T-helper 22 cell (primary cell): ENCODE measurements around the gene CARM1.
"Not testable (repeated sequence)": the region's sequence is repeated elsewhere in the genome, so short reads cannot be mapped to it uniquely, and the experiment has no call there.

ENCODE experiments used
- DNase-seq: peaks from one replicate; pipeline ENCODE4 v3.0.0-alpha.2; 2020; ENCODE audit warnings: low read depth

The CARM1 gene

GRCh38 chr19:10870955-10871603 lies at the start of gene CARM1:
Gene CARM1 (plus strand): TSS chr19:10871553. CDS start chr19:10871703, 150 bp downstream.
- peak; percentile 98 for DNase-seq

- no peak for DNase-seq
These were observed 47.7 kb upstream of the CARM1 start for GRCh38 chr19:10823690-10824089.

- no peak for DNase-seq
These were observed 45.1 kb upstream of the CARM1 start for GRCh38 chr19:10826231-10826630.

DNA sequence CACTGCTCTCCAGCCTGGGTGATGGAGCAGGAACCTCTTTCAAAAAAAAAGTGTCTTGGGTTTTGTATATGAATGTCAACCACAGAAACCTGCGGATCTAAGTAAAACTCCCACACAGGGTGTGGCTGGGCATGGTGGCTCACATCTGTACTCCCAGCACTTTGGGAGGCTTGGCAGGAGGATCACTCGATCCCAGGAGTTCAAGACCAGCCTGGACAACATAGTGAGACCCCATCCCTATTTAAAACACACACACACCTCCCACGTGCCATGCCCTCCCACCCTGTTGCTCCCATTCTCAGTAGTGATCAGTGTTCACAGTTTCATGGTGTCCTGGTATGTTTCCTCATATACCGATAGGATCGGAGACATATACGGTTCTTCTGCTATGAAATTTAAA lies 44.5 kb upstream of the CARM1 start:
- DNase-seq = no peak

DNA sequence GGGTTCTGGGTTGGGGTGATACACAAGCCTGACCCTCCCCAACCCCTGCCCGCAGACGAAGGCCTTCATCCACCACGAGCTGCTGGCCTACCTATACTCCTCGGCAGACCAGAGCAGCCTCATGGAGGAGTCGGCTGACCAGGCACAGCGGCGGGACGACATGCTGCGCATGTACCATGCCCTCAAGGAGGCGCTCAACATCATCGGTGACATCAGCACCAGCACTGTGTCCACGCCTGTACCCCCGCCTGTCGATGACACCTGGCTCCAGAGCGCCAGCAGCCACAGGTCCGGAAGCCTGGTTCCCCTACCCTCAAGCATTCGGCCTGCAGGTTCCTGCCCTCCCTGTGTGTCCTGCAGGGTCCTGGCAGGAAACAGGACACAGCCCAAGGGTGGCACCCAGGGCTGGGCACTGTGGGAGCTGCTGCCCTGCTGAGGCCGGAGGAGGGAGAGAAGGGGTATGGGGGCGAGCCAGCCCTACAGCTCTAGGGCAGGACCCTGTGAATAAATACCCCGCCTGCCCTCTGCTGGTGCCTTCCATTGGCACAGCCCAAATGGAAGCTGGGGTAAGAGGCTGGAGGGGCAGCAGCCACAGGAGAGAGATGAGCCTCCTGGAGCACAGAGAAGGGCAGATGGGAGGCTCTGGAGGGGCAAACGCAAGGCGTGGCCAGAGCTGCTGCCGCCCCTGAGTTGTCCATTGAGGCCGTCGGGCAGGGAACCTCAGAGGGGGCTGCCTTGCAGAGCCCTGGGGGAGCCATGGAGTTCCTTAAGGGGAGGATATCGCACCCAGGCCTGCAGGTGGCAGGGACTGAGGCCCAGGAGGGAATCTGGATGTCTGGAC lies 42.2 kb upstream of the CARM1 start:
- no peak for DNase-seq

GRCh38 chr19:10829967-10830366 lies 41.4 kb upstream of the CARM1 start:
- no peak for DNase-seq

DNA sequence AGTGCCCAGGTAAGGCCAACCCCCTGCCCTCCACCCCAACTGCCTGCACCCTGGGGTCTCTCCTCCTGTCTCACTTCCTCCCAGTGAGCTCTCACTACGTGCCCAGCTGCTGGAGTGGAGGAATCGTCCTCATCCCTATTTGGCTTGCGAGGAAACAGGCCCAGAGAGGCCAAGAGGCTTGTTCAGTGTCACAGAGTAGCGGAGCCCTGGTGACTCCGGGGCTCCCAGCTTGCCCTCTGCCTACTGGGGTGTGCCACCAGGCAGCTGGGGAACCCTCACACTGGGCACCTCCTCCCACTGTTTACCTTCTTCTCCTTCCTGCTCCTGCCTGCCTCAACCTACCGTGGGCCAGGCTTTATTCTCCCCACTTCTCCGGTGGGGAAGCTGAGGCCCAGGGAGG lies 41.0 kb upstream of the CARM1 start:
- DNase-seq = no peak

DNA sequence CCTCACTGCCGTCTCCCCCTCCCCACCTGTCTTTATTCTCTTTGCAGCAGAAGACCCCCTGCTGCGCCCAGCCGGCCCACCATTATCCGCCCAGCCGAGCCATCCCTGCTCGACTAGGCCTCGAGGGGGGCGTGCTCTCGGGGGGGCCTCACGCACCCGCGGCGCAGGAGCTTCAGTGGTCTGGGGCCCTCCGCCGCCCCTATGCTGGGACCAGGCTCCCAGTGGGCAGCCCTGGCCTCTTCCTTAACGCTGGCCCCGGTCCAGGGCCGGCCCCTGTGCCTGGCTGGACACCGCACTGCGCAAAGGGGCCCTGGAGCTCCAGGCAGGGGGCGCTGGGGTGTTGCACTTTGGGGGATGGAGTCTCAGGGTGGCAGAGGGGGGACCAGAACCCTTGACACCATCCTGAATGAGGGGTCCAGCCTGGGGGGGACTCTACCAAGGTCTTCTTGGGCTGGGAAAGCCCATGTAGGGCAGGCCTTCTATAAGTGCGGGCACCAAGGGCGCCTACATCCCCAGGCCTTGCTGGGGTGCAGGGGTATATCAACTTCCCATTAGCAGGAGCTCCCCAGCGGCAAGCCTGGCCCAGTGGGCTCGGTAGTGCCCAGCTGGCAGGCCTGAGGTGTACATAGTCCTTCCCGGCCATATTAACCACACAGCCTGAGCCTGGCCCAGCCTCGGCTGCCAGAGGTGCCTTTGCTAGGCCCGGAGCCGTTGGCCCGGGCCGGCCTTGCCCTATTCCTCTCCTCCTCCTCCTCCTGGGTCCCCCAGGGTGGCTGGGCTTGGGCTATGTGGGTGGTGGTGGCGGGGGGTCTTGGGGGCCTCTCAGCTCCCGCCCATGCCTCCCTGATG lies 40.2 kb upstream of the CARM1 start:
- no peak for DNase-seq

DNA sequence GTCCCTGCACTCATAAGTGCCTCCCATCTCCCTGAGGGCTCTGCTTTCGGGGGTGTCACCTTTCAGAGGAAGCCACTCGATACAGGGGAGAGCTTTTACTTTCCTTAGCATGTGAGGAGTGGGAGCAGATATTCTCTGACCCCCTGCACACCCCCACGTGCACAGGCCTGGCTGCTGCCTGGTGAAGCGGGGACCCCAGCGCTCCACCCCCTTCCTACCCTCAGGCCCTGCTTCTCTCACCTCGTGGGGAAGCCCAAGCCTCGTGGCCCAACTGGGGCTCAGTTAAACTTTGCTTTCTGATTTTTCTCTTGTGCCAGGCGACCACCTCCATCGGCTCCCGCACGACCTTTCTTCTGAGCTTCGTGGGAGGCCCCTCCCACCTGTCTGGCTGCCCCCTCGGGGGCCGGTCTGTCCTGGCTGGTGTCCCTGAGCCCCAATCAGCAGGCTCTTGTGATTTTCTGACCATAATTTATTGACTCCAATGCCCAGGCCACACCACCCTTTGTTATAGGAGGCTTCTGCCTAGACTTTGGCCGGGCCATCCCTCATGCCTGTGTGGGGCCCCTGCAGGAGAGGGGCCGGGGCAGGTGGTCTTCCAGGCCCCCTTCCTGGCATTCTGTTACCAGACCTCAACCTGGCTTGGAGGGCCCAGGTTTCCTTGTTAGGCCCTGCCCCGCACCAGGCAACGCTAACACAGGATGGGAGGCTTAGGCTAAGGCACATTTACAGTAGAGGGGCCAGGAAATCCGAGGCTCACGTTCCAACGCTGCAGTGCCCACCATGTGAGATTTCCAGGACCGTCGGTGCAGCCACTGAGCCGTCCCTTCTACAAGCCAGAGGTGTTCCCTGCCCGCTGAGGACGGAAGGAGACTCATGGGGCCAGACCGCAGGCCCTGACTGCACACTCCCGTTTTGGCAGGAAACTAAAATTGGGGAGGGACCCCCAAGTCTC lies 39.1 kb upstream of the CARM1 start:
- DNase-seq = no peak

DNA sequence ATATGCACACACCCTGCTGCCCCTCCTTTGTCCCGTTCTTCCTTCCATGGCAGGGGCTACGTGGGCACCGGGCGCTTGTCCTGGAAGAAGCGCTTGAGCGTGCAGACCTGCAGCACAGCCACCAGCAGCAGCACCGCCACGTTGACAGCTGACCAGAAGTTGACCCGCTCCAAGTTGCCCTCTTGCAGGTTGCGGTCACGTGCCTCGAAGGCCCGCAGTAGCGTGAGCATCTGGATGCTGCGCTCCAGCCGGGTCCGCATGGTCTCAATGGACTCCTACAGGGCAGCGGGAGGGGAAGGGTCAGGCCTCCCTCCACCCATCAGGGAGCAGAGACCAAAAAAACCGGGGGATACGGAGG lies 38.4 kb upstream of the CARM1 start:
- no peak for DNase-seq

DNA sequence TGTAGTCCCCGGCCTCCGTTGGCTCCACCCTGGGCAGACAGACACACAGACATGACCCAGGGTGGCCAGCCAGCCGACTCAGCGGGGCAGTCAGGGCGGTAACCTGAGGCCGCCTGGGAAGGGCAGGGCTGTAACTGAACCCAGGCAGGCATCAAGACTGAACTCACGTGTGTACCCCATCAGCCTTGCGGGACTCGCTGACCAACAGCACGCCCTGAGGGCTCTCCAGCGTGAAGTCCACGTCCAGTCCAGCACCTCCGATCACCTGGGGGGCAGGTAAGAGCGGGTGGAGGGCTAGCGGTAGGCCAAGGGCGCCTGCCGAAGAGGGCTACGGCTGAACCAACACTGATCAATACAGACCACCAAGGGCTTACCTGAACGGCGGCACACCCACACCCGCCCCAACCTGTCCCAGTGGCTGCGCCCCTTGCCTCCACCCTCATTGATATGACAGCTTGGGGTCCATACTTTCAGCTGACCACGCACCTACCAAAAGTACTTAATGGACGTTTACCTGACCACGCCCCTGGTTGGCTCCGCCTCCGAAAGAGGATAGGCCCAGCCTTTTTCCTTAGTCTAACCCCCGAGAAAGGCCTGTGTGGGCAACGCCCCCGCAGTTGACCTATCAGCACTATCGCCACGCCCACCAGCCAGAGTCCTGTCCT lies 36.1 kb upstream of the CARM1 start:
- no peak for DNase-seq

DNA sequence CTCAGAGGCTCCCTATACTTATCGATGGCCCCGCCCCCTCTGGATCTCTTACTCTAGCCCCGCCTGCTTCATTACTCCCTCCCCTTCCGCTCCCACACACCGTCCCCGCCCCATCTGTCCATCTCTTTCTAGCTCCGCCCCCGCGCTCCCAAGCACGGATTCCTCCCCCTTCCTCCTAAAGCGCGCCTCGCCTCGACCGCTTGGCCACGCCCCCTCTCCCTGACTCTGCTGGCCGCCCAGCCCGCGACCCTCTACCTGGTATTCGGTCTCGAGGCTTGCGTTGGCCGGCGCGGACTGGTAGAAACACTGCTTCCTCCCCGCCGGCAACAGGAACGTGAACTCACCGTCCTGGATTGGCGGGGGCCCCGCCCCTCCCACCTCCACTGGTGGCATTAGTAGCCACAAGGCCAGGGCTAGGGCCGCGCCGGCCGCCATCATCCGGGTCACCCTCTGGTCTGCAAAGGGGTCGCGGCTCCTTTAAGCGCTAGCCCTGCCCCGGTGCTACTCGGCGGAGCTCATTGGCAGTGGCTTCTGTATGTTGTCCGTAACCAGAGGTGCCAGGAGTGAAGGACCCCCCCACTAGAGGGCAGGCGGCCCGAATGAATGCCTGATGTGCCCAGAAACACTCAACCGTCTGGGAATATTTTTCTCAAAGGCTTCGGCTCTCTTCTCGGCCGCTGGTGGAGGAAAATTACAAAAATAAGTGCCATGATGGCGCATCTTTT lies 35.4 kb upstream of the CARM1 start, which contains the start of gene TMED1:
Gene TMED1 (minus strand): TSS at position 459 of the 725 bp plus-strand sequence. CDS start 21 bp downstream, at position 438.
- DNase-seq = peak; percentile 94

DNA sequence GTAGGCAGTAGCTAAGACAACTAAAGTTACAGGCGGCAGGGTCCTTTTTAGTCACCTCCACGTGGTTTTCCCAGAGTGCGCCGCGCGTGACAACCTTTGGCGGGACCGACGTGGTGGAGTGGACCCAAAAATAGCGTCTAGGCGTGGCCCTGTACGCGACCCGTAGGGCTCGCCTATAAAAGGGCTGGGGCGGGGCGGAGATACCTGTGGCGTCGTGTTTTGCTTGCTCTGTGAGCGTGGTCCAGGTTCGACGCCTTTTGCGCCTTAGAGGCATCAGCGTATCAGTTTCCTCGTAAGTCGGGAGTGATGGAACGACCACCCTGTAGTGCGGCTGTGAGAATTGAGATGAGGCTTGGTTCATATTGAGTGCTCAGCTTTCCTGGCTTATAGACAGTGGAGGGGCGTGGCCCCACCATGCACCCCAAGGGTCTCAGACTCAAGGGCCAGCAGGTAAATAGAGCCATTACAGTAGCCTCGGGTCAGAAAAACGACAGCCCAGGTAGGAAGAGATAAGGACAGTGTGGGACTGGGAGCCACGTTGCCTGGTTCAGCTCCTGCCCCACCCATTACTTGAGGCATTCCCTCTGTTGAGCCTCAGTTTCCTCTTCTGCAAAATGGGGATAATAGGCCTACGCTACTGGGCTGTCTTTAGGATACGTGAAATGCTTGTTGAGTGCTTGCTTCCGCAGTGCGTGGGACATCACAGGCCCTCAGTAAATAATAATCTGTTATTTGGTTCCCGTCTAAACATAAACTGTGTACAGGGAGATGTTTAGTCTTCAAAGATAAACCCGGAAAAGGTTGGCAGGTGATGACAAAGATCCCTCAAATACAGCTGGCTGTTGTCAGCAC lies 34.6 kb upstream of the CARM1 start:
- peak; percentile 59 for DNase-seq

DNA sequence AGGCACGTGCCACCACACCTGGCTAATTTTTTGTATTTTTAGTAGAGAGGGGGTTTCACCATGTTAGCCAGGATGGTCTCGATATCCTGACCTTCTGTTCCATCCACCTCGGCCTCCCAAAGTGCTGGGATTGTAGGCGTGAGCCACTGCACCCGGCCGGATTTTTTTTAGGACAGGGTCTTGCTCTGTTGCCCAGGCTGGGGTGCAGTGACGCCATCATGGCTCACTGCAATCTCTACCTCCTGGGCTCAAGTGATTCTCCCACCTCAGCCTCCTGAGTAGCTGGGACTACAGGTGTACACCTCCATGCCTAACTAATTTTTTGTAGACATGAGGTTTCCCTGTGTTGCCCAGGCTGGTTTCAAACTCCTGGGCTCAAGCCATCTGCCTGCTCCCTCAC lies 33.7 kb upstream of the CARM1 start:
- not testable (repeated sequence) for DNase-seq

GRCh38 chr19:10838377-10838776 lies 33.0 kb upstream of the CARM1 start:
- no peak for DNase-seq

DNA sequence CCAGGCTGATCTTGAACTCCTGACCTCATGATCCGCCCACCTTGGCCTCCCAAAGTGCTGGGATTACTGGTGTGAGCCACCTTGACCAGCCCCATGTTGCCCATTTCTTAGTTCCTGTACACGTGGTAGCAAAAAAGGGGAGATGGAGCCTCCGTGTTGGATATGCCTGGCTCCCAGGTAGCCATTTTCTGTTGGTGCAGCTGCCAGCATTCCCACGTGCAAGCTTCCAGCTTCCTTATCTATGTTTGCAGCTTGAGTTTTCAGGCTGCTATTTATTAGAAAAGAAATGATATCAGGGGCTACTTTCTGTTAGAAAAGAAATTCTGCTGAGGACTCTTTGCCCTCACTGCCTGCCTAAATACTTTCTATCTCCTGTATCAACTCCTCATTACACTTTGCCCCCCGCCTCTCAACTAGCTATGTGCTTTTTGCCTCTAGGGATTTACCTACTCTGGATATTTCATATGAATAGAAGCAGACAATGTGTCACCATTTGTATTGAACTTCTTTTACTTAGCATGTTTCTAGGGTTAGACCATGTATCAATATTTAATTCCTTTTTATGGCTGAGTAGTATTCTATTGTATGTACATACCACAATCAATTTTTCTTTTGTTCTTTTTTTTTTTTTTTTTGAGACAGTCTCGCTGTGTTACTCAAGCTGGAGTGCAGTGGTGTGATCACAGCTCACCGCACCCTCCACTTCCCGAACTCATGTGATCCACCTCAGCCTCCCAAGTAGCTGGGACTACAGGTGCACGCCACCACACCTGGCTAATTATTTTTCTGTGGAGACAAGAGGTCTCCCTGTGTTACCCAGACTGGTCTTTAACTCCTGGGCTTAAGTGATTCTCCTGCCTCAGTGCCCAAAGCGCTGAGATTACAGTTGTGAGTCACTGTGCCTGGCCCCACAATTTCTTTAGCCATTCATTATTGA lies 32.0 kb upstream of the CARM1 start:
- DNase-seq = no peak

- no peak for DNase-seq
These were observed 28.6 kb upstream of the CARM1 start for GRCh38 chr19:10842788-10843187.
